Activated CD4-positive, alpha-beta T cell treated with anti-CD3 and anti-CD28 coated beads, Interleukin-2, amount 50 U/mL, for 24 hours (primary cell): ENCODE results near the gene POLR3H.

Experiments used
- DNase-seq, 2 donors: peaks; one replicate each; pipeline ENCODE4 v3.0.0-alpha.2; 2020; ENCODE audit warnings: low read depth in 1 of 2, low spot score in 1 of 2

The POLR3H gene

GRCh38 chr22:41539146-41540005 lies 4.9 kb downstream of the POLR3H start:
- no peak for DNase-seq

DNA sequence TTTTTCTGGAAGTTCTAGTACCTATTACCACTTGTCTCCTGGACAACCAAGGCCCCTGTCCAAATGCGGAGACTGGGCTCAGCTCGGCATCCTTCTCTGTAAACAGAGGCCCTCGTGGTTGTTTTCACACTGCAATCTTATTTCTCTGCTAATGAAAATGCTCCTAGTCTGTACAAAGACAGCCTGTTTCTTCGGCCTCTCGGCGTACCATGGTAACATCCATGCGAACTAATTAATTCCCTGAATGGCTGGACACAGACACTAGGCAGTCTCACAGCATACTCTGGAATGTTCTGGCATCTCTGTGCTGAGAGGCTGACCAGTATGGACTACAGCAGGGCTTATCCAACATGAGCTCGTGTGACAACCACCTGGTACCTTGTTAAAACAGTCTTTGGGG lies 5.7 kb downstream of the POLR3H start:
- no peak for DNase-seq

DNA sequence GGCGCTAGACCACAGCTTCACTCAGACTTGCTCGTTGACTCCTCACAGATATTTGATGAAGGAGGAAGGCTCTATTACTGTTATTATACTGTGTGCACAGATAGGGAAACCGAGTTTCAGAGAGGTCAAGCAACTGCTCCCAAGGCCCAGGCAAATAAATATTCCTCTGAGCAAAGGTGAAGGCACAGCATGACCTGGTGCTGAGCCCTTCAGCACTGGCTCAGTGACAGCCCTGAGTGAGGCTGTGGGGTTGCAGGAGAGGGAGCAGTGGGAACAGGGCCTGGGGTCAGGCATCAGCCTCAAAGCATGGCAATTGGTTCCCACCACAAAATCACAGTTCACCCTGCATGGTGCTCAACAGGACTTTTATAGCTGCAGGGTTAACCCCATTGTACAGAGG lies 7.1 kb downstream of the POLR3H start:
- DNase-seq, result no peak

- no peak for DNase-seq
Measured at GRCh38 chr22:41535244-41535643, 9.0 kb downstream of the POLR3H start.

GRCh38 chr22:41534219-41534618 lies 10.1 kb downstream of the POLR3H start:
- no peak for DNase-seq

DNA sequence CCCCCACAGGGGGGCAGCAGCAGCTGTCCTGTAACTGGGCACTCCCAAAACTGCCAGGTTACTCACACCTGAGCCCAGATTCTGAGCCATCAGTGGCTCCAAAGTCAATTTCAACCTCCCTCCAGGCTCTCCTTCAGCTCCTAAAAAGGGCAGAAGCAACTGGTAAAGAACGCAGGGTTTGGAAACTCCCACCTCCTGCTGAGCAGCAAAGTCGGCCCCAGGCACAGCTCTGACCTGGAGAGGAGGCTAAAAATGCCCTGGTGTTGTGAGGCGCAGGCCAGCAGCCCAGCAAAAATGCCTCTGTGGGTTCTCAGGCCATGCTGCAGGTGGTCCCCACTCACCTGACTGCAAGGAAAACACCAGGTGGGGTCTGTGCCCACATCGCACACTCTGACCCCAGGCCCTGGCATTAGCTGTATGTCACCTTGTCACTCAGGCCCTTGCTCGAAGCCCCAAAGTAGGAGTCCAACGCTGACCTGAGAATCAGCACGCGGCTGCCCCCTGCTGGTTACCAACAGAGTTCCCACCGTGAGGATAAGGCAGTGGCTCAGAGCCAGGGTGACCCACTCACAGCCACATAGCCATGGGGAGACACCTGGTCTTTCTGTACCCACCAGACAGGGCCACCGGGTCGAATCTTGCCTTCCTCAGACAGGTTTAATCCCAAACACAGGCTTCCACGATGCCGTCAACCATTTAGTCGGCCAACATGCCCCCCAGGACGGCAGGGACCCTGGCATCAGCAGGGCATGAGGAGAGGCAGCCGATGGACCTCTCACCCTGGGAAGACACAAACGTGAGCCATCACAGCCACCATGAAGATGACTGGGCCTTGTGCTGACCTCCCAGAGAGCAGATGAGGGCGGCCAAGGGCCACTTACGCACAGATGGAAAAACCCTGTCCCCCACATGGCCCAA lies 11.1 kb downstream of the POLR3H start:
- DNase-seq, result peak; percentile 42 to 44

GRCh38 chr22:41531715-41532477 lies 12.4 kb downstream of the POLR3H start:
- no peak for DNase-seq

GRCh38 chr22:41530890-41531714 lies 13.2 kb downstream of the POLR3H start:
- DNase-seq, result no peak

DNA sequence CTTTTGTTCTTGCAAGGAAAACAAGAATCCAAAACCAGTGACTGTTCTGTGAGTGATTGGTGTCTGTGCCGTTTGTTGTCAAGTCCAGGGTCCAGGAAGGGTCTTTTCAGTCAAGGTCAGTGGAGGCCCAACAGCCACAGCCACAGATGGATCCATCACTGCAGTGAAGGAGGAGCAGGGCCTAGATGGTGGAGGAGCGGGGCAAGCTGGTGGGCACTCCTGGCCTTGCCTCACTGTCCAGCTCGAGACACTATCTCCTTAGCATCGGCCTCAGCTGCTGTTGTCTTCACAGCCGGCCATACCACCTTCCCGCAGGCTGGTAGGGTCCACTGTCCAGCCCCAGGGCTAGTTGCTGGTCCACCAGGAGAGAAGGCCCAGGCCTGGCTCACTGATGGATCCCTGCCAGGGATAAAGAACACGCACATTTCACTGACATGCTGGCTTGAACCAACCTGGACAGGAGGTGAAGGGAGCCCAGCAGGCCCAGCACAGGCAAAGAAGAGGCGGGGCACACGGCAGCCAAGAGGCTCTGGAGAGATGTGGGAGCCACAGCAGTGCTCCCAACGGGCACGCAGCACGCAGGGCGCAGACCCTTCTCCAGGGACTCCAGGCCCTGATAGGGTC lies 15.2 kb downstream of the POLR3H start:
- DNase-seq, result no peak

- no peak for DNase-seq
Measured at GRCh38 chr22:41528132-41528766, 16.0 kb downstream of the POLR3H start.

DNA sequence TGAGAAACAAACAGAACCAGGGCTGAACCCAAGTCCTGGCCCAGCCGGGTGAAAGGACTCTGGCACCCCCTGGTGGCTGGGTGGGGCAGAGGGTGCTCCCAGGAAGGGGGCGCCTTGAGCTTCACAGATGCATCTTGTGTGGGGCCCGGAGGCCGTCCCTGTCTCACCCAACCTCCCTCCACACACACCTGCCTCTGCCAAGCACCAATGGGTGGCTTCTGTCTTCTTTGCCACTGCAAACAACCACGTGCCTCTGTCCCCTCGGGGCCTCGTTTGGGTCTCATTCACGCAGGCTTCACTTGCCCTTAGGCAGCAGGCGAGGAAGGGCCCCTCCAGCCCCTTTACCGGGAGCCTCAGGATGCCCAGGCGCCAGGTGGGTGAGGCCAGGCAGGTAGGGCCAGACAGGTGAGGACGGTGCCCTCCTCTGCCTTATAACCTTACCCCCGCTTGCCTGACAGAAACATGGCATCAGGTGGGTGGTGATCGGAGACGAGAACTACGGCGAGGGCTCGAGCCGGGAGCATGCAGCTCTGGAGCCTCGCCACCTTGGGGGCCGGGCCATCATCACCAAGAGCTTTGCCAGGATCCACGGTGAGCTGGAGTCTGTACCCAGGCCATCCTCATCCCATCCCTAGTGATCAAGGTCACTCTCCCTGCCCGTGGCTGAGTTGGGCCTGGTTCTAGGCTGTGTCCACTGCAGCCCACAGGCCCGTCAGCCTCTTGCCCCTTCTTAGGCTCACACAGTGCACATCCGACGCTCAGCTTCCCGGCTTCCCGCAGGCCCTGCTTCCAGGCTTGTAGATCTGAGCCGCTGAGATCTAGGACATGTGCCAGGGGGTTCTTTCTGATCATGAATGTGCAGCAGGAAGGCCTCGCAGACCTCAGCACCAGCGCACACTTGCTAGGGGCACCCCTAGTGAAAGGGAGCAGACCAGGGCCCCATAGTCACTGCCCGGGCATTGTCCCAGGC lies 17.2 kb downstream of the POLR3H start:
- peak; percentile 52 to 59 for DNase-seq

DNA sequence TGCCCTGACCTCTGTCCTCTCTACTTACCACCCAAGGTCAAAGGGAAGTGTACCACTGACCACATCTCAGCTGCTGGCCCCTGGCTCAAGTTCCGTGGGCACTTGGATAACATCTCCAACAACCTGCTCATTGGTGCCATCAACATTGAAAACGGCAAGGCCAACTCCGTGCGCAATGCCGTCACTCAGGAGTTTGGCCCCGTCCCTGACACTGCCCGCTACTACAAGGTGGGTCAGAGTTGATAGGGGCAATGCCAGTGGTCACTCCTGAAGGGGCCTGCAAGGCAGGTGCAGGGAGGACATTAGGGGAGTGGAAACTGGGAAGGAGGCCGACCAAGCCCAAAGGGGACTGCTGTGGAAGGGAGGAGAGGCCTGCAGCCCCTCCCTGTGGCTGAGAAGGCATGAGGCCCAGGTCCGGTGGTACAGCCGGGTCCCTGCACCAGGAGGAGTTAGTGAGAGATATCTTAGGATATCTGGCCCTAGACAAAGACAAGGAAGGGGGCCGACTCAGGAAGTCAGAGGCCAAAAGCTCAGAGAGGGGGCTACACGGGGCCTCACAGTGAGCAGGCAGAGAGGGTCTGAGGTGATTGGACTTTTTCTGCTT lies 17.9 kb downstream of the POLR3H start:
- no peak for DNase-seq

DNA sequence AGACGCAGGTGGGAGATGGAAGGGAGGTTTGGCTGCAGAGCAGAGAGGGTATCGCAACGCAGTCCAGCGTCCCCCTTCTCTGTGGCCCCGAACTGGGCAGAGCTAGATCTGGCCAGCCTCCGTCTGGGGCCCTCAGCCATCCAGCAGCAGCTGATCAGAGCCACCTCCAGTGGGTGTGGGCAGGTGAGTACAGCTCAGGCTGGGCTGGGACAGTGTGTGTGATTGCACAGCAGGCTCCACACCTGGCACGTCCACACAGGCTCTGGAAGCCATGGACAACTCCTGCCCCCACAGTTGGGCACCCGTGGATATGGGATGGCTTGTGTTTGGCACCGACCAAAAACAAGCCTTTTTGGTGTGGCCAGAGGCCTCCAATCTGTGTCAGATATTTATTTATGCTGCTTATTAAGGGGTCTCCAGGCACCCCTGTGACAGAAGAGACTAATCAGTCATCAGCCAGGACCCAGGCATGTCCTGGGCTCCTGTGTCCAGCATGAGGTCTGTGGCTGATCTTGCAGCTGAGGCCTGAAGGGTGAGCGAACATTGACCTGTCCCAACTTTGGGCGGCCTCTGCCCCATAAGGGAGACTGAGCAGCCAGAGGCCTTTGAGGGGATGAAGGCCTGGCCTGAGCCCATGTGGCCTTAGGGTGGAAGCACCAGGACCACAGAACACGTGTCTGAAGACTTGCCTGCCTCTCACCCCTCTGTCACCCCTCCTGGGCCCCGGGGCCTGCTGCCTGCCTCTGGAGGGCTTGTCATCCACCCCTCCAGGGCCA lies 18.6 kb downstream of the POLR3H start:
- DNase-seq, result no peak

DNA sequence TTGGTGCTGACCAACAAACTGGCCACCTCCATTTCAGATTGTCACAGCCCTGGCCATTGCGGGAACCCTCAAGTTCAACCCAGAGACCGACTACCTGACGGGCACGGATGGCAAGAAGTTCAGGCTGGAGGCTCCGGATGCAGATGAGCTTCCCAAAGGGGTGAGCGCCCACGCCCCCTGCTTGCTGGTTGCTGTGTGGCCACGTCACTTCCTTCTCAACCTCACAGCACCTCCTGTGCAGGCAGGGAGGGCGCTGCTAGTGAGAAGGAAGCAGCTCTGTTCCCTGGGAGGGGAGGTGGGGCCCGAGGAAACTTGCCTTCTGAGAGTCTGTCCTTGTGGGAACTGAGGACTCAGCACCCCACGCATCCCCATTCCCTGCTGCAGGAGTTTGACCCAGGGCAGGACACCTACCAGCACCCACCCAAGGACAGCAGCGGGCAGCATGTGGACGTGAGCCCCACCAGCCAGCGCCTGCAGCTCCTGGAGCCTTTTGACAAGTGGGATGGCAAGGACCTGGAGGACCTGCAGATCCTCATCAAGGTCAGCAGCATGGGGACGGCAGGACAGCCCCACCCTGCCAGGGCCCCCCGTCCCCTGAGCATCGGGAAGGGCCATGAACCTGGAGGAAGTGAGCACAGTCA lies 19.3 kb downstream of the POLR3H start:
- DNase-seq, result peak in 1 of 2 donors; percentile 51

GRCh38 chr22:41524251-41524661 lies 20.0 kb downstream of the POLR3H start:
- DNase-seq, result no peak

GRCh38 chr22:41523464-41524221 lies 20.6 kb downstream of the POLR3H start:
- DNase-seq, result no peak
